ENCODE data around the gene CEACAM4. TPM values are rescaled to one million over a fixed set of nuclear protein-coding genes. Genes with fewer than 3 reads are reported as not detected.

The CEACAM4 gene
- total and polyA plus RNA-seq, 9 of the 15 experiments (the other 6 are each of a cell fraction or from before 2014, with no cell fraction given): not detected

- H3K4me2 ChIP-seq (ENCODE audit: insufficient read depth, low read length): no peak overlapping the region
- no peak overlapping the region for H3K27ac ChIP-seq (ENCODE audit: extremely low read depth, low read depth, low read length)
- no peaks in the 10 kb centered on the region for H3K36me3 ChIP-seq (ENCODE audit: control insufficient read depth, insufficient read depth, low read length)
- BruUV-seq (replicated peaks): no TSS peak
- no peaks in the 10 kb centered on the region for H3K9me1 ChIP-seq (ENCODE audit: control insufficient read depth, insufficient read depth, low read length)
- no peaks in the 10 kb centered on the region for H3K9me3 ChIP-seq (replicated peaks; ENCODE audit: control insufficient read depth, insufficient read depth, low read depth, low read length)
- no peak overlapping the region for H3K9ac ChIP-seq (ENCODE audit: insufficient read depth in 1 of 2, low read depth in 2 of 2, low read length in 2 of 2)
- in situ Hi-C loops (cut with MboI): no loop called here
- 0% methylated on average over 2 of the region's 2 CpGs for WGBS (ENCODE audit: insufficient coverage, low coverage, missing lambda C conversion rate)
- no peaks in the 10 kb centered on the region for H3K27me3 ChIP-seq (ENCODE audit: control insufficient read depth in 2 of 2, insufficient read depth in 2 of 2, low read length in 2 of 2)
- intact Hi-C loops (cut with micrococcal nuclease): no loop called here
- CTCF ChIA-PET (ENCODE audit: low intra/inter-chr PET ratio): no interaction called here
- POLR2A ChIA-PET: interaction anchor here (0.7 kb wide), 1 partner anchor 13 kb away, joined by 3 read pairs; no protein-coding TSS in a partner anchor
- no peaks in the 10 kb centered on the region for H4K20me1 ChIP-seq (replicated peaks; ENCODE audit: control insufficient read depth, insufficient read depth, low read length)
- H3K4me1 ChIP-seq (replicated peaks in 1 of 2; ENCODE audit: control insufficient read depth in 2 of 2, insufficient read depth in 2 of 2, low read length in 2 of 2): no peaks in the 10 kb centered on the region
- no peaks in the 10 kb centered on the region for H3K79me2 ChIP-seq (ENCODE audit: control insufficient read depth, insufficient read depth, low read length)
- DNase-seq (ENCODE audit: extremely low read depth in 1 of 4, low spot score in 3 of 4) (no peak), ATAC-seq (no peak), FAIRE-seq (no peak)
- no peak overlapping the region for H2AFZ ChIP-seq (ENCODE audit: low read depth, low read length)
- H3K4me3 ChIP-seq: no peak overlapping the region
- TF ChIP-seq POLR2AphosphoS5 (IDR thresholded peaks at IDR 0.05; ENCODE audit: control insufficient read depth, insufficient read depth, low read depth, low read length): no peak
- no peak for TF ChIP-seq NKRF (IDR thresholded peaks at IDR 0.05; ENCODE audit: borderline replicate concordance)
- TF ChIP-seq MTF1 (CRISPR knock-in tag; IDR thresholded peaks at IDR 0.05; ENCODE audit: borderline replicate concordance): no peak
- TF ChIP-seq MNT (conservative IDR thresholded peaks at IDR 0.05): no peak
- TF ChIP-seq UBTF (IDR thresholded peaks at IDR 0.05; ENCODE audit: borderline replicate concordance in 1 of 2, low read depth in 2 of 2, low read length in 2 of 2): no peak
- TF ChIP-seq ZMIZ1 (IDR thresholded peaks at IDR 0.05; ENCODE audit: low read depth in 2 of 2, low read length in 2 of 2): no peak
- TF ChIP-seq PTRF (tag; IDR thresholded peaks at IDR 0.05): no peak
- TF ChIP-seq ZNF830 (CRISPR knock-in tag; IDR thresholded peaks at IDR 0.05): no peak
- TF ChIP-seq JUN (IDR thresholded peaks at IDR 0.05; ENCODE audit: borderline replicate concordance, low read depth, low read length): no peak
- no peak for TF ChIP-seq JUN (CRISPR knock-in tag; IDR thresholded peaks at IDR 0.05; ENCODE audit: borderline replicate concordance)
- no peak for TF ChIP-seq NEUROD1 (IDR thresholded peaks at IDR 0.05; ENCODE audit: borderline replicate concordance, low read depth, low read length, partially characterized antibody)
- TF ChIP-seq NR4A1 (CRISPR knock-in tag; IDR thresholded peaks at IDR 0.05): no peak
- TF ChIP-seq NR4A1 (tag; IDR thresholded peaks at IDR 0.05): no peak
Observed at GRCh38 chr19:41589371-41589770, 37.5 kb downstream of the CEACAM4 start.
